Measurements from ENCODE around the gene CSH2. TPM values are rescaled to one million over a fixed set of nuclear protein-coding genes. Genes with fewer than 3 reads are reported as not detected.
A peak's percentile ranks its signal among the peaks of the same experiment; 100 is the strongest.

CSH2 gene
- total and polyA plus RNA-seq, 9 of the 15 experiments (the other 6 are each of a cell fraction or from before 2014, with no cell fraction given): not detected

DNA sequence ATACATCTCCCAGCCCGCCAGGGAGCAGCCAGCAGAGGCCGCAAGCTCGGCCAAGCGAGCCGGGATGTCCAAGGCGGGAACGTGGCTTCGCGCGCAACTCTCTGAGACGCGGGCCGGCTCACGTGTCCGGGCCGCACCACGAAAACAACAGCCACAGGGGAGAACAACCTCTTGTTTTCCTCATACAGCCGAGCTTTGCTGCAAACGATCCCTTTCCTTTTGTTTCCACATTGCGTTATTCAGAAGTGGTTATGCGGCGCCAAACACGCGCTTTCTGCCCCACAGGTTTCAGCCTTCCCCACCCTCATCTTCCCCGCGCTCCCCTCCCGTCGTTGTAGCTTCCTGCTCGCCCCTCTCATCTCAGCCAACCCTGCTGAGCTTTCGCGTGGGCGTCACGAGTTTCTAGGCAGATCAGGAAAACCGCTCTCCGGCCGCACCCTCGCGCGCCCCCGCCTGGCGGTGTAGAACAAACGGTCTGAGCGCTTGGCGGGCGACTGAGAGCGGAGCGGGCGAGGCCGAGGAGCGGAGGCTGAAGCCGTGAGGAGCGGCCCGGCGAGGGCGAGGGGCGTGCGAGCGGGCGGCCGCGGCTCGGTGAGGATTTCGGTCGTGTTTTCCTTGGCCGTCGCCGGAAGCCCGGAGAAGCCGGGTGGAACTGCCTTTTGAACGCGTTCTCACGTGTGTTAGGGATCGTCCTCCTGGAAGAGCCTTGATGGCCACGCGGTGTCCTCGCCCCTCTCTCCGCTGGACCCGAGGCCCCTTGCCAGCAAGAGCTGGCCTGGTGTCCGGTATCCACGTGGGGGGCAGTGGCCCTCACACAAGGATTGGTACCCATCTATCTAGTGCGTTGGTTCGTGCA is 24.4 kb downstream of the CSH2 start (continued):
- TF ChIP-seq, protein P1, sequence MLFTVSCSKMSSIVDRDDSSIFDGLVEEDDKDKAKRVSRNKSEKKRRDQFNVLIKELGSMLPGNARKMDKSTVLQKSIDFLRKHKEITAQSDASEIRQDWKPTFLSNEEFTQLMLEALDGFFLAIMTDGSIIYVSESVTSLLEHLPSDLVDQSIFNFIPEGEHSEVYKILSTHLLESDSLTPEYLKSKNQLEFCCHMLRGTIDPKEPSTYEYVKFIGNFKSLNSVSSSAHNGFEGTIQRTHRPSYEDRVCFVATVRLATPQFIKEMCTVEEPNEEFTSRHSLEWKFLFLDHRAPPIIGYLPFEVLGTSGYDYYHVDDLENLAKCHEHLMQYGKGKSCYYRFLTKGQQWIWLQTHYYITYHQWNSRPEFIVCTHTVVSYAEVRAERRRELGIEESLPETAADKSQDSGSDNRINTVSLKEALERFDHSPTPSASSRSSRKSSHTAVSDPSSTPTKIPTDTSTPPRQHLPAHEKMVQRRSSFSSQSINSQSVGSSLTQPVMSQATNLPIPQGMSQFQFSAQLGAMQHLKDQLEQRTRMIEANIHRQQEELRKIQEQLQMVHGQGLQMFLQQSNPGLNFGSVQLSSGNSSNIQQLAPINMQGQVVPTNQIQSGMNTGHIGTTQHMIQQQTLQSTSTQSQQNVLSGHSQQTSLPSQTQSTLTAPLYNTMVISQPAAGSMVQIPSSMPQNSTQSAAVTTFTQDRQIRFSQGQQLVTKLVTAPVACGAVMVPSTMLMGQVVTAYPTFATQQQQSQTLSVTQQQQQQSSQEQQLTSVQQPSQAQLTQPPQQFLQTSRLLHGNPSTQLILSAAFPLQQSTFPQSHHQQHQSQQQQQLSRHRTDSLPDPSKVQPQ (CRISPR knock-in tag; IDR thresholded peaks at IDR 0.05; ENCODE audit: borderline replicate concordance): peak; percentile 71; the same call in 1 of the 2 replicates
- TF ChIP-seq CEBPB (tag; IDR thresholded peaks at IDR 0.05) (no peak), ZKSCAN1 (IDR thresholded peaks at IDR 0.05; ENCODE audit: low read depth, low read length) (no peak), HNRNPLL (IDR thresholded peaks at IDR 0.05; ENCODE audit: low read depth, low read length, poor library complexity, severe bottlenecking) (no peak), SMARCA4 (IDR thresholded peaks at IDR 0.05) (no peak), ZNF3 (CRISPR knock-in tag; IDR thresholded peaks at IDR 0.05) (no peak), MEF2D (tag; conservative IDR thresholded peaks at IDR 0.05; ENCODE audit: low read depth) (peak; percentile 59; the same call in 1 of the 2 replicates), TCF3 (CRISPR knock-in tag; IDR thresholded peaks at IDR 0.05) (peak; percentile 20; the same call in 1 of the 2 replicates), ZNF140 (CRISPR knock-in tag; IDR thresholded peaks at IDR 0.05) (no peak), BHLHE40 (IDR thresholded peaks at IDR 0.05; ENCODE audit: low read length) (peak; percentile 96), OTX1 (CRISPR knock-in tag; IDR thresholded peaks at IDR 0.05) (no peak; the same call in 1 of the 2 replicates), EZH2 (IDR thresholded peaks at IDR 0.05; ENCODE audit: borderline replicate concordance, low read depth, low read length) (no peak), ARID2 (IDR thresholded peaks at IDR 0.05) (no peak), STAG1 (CRISPR knock-in tag; IDR thresholded peaks at IDR 0.05; ENCODE audit: borderline replicate concordance) (peak; percentile 68), ZNF780A (CRISPR knock-in tag; IDR thresholded peaks at IDR 0.05) (no peak), TEAD1 (CRISPR knock-in tag; IDR thresholded peaks at IDR 0.05) (peak; percentile 53 to 88; a peak in 3 of 4 replicates), GATA2 (CRISPR knock-in tag; IDR thresholded peaks at IDR 0.05) (no peak), RFX5 (IDR thresholded peaks at IDR 0.05; ENCODE audit: low read depth, low read length) (peak; percentile 97)
- TF ChIP-seq, protein P2, sequence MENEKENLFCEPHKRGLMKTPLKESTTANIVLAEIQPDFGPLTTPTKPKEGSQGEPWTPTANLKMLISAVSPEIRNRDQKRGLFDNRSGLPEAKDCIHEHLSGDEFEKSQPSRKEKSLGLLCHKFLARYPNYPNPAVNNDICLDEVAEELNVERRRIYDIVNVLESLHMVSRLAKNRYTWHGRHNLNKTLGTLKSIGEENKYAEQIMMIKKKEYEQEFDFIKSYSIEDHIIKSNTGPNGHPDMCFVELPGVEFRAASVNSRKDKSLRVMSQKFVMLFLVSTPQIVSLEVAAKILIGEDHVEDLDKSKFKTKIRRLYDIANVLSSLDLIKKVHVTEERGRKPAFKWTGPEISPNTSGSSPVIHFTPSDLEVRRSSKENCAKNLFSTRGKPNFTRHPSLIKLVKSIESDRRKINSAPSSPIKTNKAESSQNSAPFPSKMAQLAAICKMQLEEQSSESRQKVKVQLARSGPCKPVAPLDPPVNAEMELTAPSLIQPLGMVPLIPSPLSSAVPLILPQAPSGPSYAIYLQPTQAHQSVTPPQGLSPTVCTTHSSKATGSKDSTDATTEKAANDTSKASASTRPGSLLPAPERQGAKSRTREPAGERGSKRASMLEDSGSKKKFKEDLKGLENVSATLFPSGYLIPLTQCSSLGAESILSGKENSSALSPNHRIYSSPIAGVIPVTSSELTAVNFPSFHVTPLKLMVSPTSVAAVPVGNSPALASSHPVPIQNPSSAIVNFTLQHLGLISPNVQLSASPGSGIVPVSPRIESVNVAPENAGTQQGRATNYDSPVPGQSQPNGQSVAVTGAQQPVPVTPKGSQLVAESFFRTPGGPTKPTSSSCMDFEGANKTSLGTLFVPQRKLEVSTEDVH (IDR thresholded peaks at IDR 0.05; ENCODE audit: low read depth, partially characterized antibody): peak; percentile 92
- TF ChIP-seq, protein P3, sequence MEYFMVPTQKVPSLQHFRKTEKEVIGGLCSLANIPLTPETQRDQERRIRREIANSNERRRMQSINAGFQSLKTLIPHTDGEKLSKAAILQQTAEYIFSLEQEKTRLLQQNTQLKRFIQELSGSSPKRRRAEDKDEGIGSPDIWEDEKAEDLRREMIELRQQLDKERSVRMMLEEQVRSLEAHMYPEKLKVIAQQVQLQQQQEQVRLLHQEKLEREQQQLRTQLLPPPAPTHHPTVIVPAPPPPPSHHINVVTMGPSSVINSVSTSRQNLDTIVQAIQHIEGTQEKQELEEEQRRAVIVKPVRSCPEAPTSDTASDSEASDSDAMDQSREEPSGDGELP (CRISPR knock-in tag; IDR thresholded peaks at IDR 0.05; ENCODE audit: borderline replicate concordance): peak; percentile 71

Measured in K562 (cell line).